Transverse colon (tissue), 4 donors: ENCODE measurements around the gene COLEC12. TPM values are rescaled to one million over a fixed set of nuclear protein-coding genes. Genes with fewer than 3 reads are reported as not detected.

Experiments
- DNase-seq: peaks from one replicate; pipeline ENCODE4 v3.0.0-alpha.2; 2019
- H3K27ac ChIP-seq, 4 donors: fragments of 200-600 bp; sonication (generic); 2 replicates each; pipeline ENCODE4 v1.5.1; 2016 to 2018; ENCODE audit warnings: inconsistent platforms in 4 of 4
- H3K27me3 ChIP-seq: fragments of 200-600 bp; sonication (generic); 2 replicates; pipeline ENCODE4 v1.5.1; 2017; ENCODE audit warnings: inconsistent platforms
- H3K36me3 ChIP-seq, 4 donors: fragments of 200-600 bp; sonication (generic); 2 replicates each; pipeline ENCODE4 v1.5.1; 2017 to 2019; ENCODE audit warnings: inconsistent platforms in 4 of 4
- H3K4me1 ChIP-seq, 4 donors: fragments of 200-600 bp; sonication (generic); 2 replicates each; pipeline ENCODE4 v1.5.1; 2017 to 2020; ENCODE audit warnings: inconsistent platforms in 4 of 4
- H3K4me3 ChIP-seq, 4 donors: fragments of 200-600 bp; sonication (generic); 1 replicate in 1 of 4; 2 replicates in 3 of 4; pipeline versions ENCODE4 v1.5.1 to v1.6.1; 2017 to 2019; ENCODE audit warnings: inconsistent platforms in 4 of 4
- H3K9me3 ChIP-seq, 2 donors: fragments of 200-600 bp; sonication (generic); 2 replicates each; pipeline ENCODE4 v1.5.1; 2017 to 2019; ENCODE audit warnings: inconsistent platforms in 2 of 2
- CTCF ChIP-seq, 5 experiments: fragments of 200-600 bp in 3 of 5; fragments of 450-650 bp in 2 of 5; sonication (generic) in 3 of 5; IDR thresholded peaks; 1 replicate in 2 of 5; 2 replicates in 3 of 5; pipeline ENCODE4 v1.5.1; 2016 to 2017; ENCODE audit warnings: antibody characterized with exemption in 5 of 5, inconsistent platforms in 3 of 5, mild to moderate bottlenecking in 2 of 5, moderate library complexity in 1 of 5
- EP300 ChIP-seq: sonication (generic); formaldehyde crosslinking; IDR thresholded peaks from one replicate; pipeline ENCODE4 v1.6.1; 2017; ENCODE audit warnings: antibody characterized with exemption, low read depth
- POLR2A ChIP-seq: fragments of 450-650 bp; IDR thresholded peaks from one replicate; pipeline ENCODE4 v1.6.1; 2016; ENCODE audit warnings: antibody characterized with exemption, mild to moderate bottlenecking, moderate library complexity
- POLR2AphosphoS5 ChIP-seq, 3 donors: sonication (generic); formaldehyde crosslinking; IDR thresholded peaks; one replicate each; pipeline ENCODE4 v1.6.1; 2016; ENCODE audit warnings: antibody characterized with exemption in 3 of 3
- WGBS, 2 donors: methylation state at CpG; one replicate each; pipeline ENCODE4 v1.1.5; 2018; ENCODE audit warnings: low coverage in 1 of 2; 5-methylcytosine and 5-hydroxymethylcytosine counted together
- in situ Hi-C, 4 donors: fragments of 200-750 bp; cut with MboI; loops; one replicate each; pipeline versions ENCODE4 v1.15.0 to v1.15.1; 2017; ENCODE audit warnings: low sequenced_read_pairs in 3 of 4, low pct_ligation_motif_present in 1 of 4, low pct_unique_long_range_greater_than_20kb in 1 of 4
- intact Hi-C: fragments of 100-400 bp; cut with DNase I; formaldehyde crosslinking; loops from one replicate; pipeline ENCODE4 v1.15.1; 2023; ENCODE audit warnings: low total_unique reads
- total RNA-seq, 4 donors: library from RNA; depleted of rRNA; stranded (reverse); fragments of >200 nt; gene quantifications; one replicate each; pipeline ENCODE4 v1.1.0, GENCODE V29; 2016

Gene COLEC12
- total RNA-seq, 4 donors from 2014 or later = 1.4 to 7.8 (median 2.8) TPM

DNA sequence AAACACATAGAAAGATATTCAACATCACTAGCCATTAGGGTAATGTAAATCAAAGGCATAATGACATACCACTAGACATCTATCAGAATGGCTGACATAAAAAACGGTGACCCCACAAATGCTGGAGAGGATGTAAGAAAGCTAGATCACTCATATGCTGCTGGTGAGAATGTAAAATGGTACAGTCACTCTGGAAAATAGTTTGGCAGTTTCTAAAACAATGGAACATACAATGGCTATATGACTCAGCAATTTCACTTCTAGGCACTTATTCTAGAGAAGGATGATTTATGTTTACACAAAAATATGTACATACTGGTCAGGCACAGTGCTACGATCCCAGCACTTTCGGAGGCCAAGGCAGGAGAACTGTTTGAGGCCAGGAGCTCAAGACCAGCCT is 87.3 kb downstream of the COLEC12 start:
- H3K4me3 ChIP-seq = no peak overlapping the region
- no peaks in the 10 kb centered on the region for H3K27me3 ChIP-seq
- intact Hi-C loops = no loop called here
- peaks cover 0 to 9% (median 0%) of the 10 kb centered on the region in 4 donors for H3K4me1 ChIP-seq
- TF ChIP-seq EP300 = no peak
- no peak for TF ChIP-seq CTCF (IDR thresholded peaks at IDR 0.05)
- no peak for TF ChIP-seq POLR2A
- no peak for TF ChIP-seq POLR2AphosphoS5 (IDR thresholded peaks at IDR 0.05)
- no peak for DNase-seq
- no peak overlapping the region for H3K27ac ChIP-seq
- WGBS, 2 donors = 64 to 78% methylated on average over 3 of the region's 3 CpGs
- no peaks in the 10 kb centered on the region for H3K36me3 ChIP-seq
- in situ Hi-C loops = no loop called here
- no peaks in the 10 kb centered on the region for H3K9me3 ChIP-seq

DNA sequence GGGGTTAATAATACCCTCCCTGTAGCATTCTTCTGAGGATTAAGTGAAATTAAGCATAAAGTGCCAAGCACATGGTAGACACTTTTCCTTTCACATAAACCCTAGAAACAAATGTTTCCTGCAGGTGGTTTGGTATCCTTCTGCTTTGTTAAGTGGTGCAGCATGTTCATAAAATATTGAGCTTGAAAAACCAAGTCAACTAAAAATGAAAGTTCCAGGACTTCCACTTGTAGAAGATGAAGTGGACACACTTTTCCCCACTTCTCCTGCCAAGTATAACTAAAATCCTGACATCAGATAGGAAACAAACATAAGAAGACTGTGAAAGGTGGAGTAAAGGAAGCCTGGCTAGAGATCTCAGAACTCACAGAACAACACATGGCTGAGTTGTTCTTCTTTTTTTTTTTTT is 90.5 kb downstream of the COLEC12 start:
- in situ Hi-C loops (no loop called here), intact Hi-C loops (no loop called here)
- Histone ChIP-seq H3K9me3 (no peaks in the 10 kb centered on the region), H3K36me3 (no peaks in the 10 kb centered on the region), H3K27me3 (no peaks in the 10 kb centered on the region), H3K4me1 (no peaks in the 10 kb centered on the region), H3K4me3 (no peak overlapping the region), H3K27ac (no peak overlapping the region)
- TF ChIP-seq POLR2A (no peak), POLR2AphosphoS5 (IDR thresholded peaks at IDR 0.05) (no peak), CTCF (IDR thresholded peaks at IDR 0.05) (no peak), EP300 (no peak)
- DNase-seq = no peak

DNA sequence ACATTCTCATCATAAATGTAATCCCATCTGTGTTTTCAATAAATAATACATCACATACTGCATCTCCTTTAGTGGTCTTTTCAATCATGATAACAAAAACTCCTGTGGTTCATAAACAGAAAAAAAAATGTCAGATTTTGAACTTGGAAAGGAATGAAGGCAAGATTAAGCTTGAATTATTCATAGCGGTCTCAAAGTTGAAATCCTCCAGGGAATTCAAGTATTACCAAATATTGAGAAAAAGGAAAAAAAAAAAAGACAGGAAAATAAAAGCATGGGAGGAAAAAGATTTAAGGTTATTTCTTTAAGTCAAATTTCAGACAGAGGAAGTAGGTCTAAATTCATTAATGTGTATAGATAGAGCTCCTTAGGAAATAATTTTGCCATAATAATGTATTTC is 92.1 kb downstream of the COLEC12 start:
- no peak overlapping the region for H3K4me3 ChIP-seq
- intact Hi-C loops (no loop called here), in situ Hi-C loops (no loop called here)
- TF ChIP-seq EP300 (no peak), POLR2A (no peak), CTCF (IDR thresholded peaks at IDR 0.05) (no peak), POLR2AphosphoS5 (IDR thresholded peaks at IDR 0.05) (no peak)
- H3K4me1 ChIP-seq = no peaks in the 10 kb centered on the region
- no peaks in the 10 kb centered on the region for H3K9me3 ChIP-seq
- WGBS, 2 donors = 90 to 94% methylated on average over 1 of the region's 1 CpG
- no peaks in the 10 kb centered on the region for H3K27me3 ChIP-seq
- no peak overlapping the region for H3K27ac ChIP-seq
- DNase-seq = no peak
- no peaks in the 10 kb centered on the region for H3K36me3 ChIP-seq

DNA sequence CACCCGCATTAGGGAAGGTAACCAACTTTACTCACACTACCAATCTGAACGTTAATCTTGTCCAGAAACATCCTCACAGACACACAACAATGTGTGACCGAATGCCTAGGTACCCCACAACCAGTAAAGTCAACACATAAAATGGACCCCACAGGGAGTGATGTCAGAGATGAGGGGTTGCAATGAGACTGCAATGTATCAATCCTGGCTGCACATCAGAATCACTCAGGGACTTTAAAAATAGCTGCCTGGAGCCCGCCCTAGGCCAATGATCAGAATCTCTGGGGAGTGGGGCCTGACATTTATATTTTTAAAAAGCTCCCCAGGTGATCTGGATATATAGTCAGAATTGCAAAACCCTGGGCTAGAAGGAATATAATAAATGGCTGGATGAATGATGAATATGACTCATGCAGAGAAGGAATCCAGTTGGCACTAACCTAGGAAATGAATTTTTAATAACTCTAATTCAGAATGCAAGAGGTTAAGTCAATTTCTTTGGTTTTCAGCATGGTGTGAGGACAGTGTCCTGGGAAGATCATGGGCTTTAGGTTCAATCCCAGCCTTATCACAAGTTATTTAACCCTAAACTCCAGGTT is 92.8 kb downstream of the COLEC12 start:
- TF ChIP-seq POLR2AphosphoS5 (IDR thresholded peaks at IDR 0.05) (no peak), POLR2A (no peak), CTCF (IDR thresholded peaks at IDR 0.05) (no peak), EP300 (no peak)
- intact Hi-C loops = no loop called here
- DNase-seq = no peak
- Histone ChIP-seq H3K27me3 (no peaks in the 10 kb centered on the region), H3K36me3 (no peaks in the 10 kb centered on the region), H3K4me1 (no peaks in the 10 kb centered on the region), H3K27ac (no peak overlapping the region), H3K9me3 (no peaks in the 10 kb centered on the region), H3K4me3 (no peak overlapping the region)
- 82 to 89% methylated on average over 3 to 4 of the region's 4 CpGs for WGBS, 2 donors
- in situ Hi-C loops = no loop called here
